ENCODE measurements around the gene RYR2.

Gene RYR2

GRCh38 chr1:237244778-237245177 is 202.8 kb downstream of the RYR2 start:
- H4K20me1 ChIP-seq (ENCODE audit: insufficient read depth, low read length), result no peaks in the 10 kb centered on the region
- H3K9me3 ChIP-seq (ENCODE audit: insufficient read depth, low read length), result no peaks in the 10 kb centered on the region
- peaks cover 10% of the 10 kb centered on the region; the same call in 1 of the 2 replicates for H3K27me3 ChIP-seq (ENCODE audit: low read depth, low read length)

GRCh38 chr1:237247442-237247841 is 205.5 kb downstream of the RYR2 start:
- Histone ChIP-seq H3K27ac (ENCODE audit: low read length) (no peak overlapping the region), H4K20me1 (ENCODE audit: insufficient read depth, low read length) (no peaks in the 10 kb centered on the region), H3K27me3 (ENCODE audit: low read depth, low read length) (peaks cover 16% of the 10 kb centered on the region), H3K36me3 (replicated peaks; ENCODE audit: low read depth, low read length) (no peaks in the 10 kb centered on the region), H3K4me3 (ENCODE audit: low read length) (no peak overlapping the region), H3K4me1 (ENCODE audit: low read length) (no peaks in the 10 kb centered on the region), H3K4me2 (ENCODE audit: low read length) (no peak overlapping the region), H3K9me3 (ENCODE audit: insufficient read depth, low read length) (no peaks in the 10 kb centered on the region), H3K79me2 (ENCODE audit: low read length) (no peaks in the 10 kb centered on the region), H3K9ac (ENCODE audit: low read length) (no peak overlapping the region), H2AFZ (ENCODE audit: low read depth, low read length) (no peak overlapping the region)
- TF ChIP-seq EZH2phosphoT487 (IDR thresholded peaks at IDR 0.05; ENCODE audit: low read depth), result no peak
- no peak for TF ChIP-seq CTCF (IDR thresholded peaks at IDR 0.05; ENCODE audit: low read depth, low read length)

More at GRCh38 chr1:237244778-237245177, 202.8 kb downstream of the RYR2 start:
- H3K4me1 ChIP-seq (ENCODE audit: low read length), result no peaks in the 10 kb centered on the region
- TF ChIP-seq CTCF (IDR thresholded peaks at IDR 0.05; ENCODE audit: low read depth, low read length), result no peak
- TF ChIP-seq EZH2phosphoT487 (IDR thresholded peaks at IDR 0.05; ENCODE audit: low read depth), result no peak
- H3K4me2 ChIP-seq (ENCODE audit: low read length), result no peak overlapping the region
- H3K27ac ChIP-seq (ENCODE audit: low read length), result no peak overlapping the region
- H3K4me3 ChIP-seq (ENCODE audit: low read length), result no peak overlapping the region
- no peaks in the 10 kb centered on the region for H3K79me2 ChIP-seq (ENCODE audit: low read length)
- H3K9ac ChIP-seq (ENCODE audit: low read length), result no peak overlapping the region
- H2AFZ ChIP-seq (ENCODE audit: low read depth, low read length), result no peak overlapping the region
- no peaks in the 10 kb centered on the region for H3K36me3 ChIP-seq (replicated peaks; ENCODE audit: low read depth, low read length)

- Histone ChIP-seq H3K79me2 (ENCODE audit: low read length) (no peaks in the 10 kb centered on the region), H3K4me1 (ENCODE audit: low read length) (no peaks in the 10 kb centered on the region), H3K36me3 (replicated peaks; ENCODE audit: low read depth, low read length) (no peaks in the 10 kb centered on the region), H3K9ac (ENCODE audit: low read length) (no peak overlapping the region), H3K4me2 (ENCODE audit: low read length) (no peak overlapping the region), H2AFZ (ENCODE audit: low read depth, low read length) (no peak overlapping the region), H3K27ac (ENCODE audit: low read length) (no peak overlapping the region), H3K9me3 (ENCODE audit: insufficient read depth, low read length) (no peaks in the 10 kb centered on the region), H3K27me3 (ENCODE audit: low read depth, low read length) (peaks cover 22% of the 10 kb centered on the region), H4K20me1 (ENCODE audit: insufficient read depth, low read length) (no peaks in the 10 kb centered on the region), H3K4me3 (ENCODE audit: low read length) (no peak overlapping the region)
- TF ChIP-seq EZH2phosphoT487 (IDR thresholded peaks at IDR 0.05; ENCODE audit: low read depth), result no peak
Observed at GRCh38 chr1:237249120-237249519, 207.1 kb downstream of the RYR2 start.

GRCh38 chr1:237250055-237250454 is 208.1 kb downstream of the RYR2 start:
- no peaks in the 10 kb centered on the region for H3K4me1 ChIP-seq (ENCODE audit: low read length)
- no peak overlapping the region for H3K4me3 ChIP-seq (ENCODE audit: low read length)
- H3K27me3 ChIP-seq (ENCODE audit: low read depth, low read length), result peaks cover 24% of the 10 kb centered on the region
- TF ChIP-seq EZH2phosphoT487 (IDR thresholded peaks at IDR 0.05; ENCODE audit: low read depth), result no peak
- no peak for TF ChIP-seq CTCF (IDR thresholded peaks at IDR 0.05; ENCODE audit: low read depth, low read length)
- no peaks in the 10 kb centered on the region for H3K36me3 ChIP-seq (replicated peaks; ENCODE audit: low read depth, low read length)
- H3K9ac ChIP-seq (ENCODE audit: low read length), result no peak overlapping the region
- no peaks in the 10 kb centered on the region for H3K9me3 ChIP-seq (ENCODE audit: insufficient read depth, low read length)
- H3K4me2 ChIP-seq (ENCODE audit: low read length), result no peak overlapping the region
- no peak overlapping the region for H2AFZ ChIP-seq (ENCODE audit: low read depth, low read length)
- no peaks in the 10 kb centered on the region for H3K79me2 ChIP-seq (ENCODE audit: low read length)
- no peak overlapping the region for H3K27ac ChIP-seq (ENCODE audit: low read length)
- no peaks in the 10 kb centered on the region for H4K20me1 ChIP-seq (ENCODE audit: insufficient read depth, low read length)

GRCh38 chr1:237255071-237255470 is 213.1 kb downstream of the RYR2 start:
- H3K27ac ChIP-seq (ENCODE audit: low read length), result no peak overlapping the region

More at GRCh38 chr1:237255071-237255470, 213.1 kb downstream of the RYR2 start:
- Histone ChIP-seq H4K20me1 (ENCODE audit: insufficient read depth, low read length) (no peaks in the 10 kb centered on the region), H3K27me3 (ENCODE audit: low read depth, low read length) (peaks cover 25% of the 10 kb centered on the region), H2AFZ (ENCODE audit: low read depth, low read length) (no peak overlapping the region), H3K9ac (ENCODE audit: low read length) (no peak overlapping the region), H3K4me2 (ENCODE audit: low read length) (no peak overlapping the region), H3K9me3 (ENCODE audit: insufficient read depth, low read length) (no peaks in the 10 kb centered on the region), H3K79me2 (ENCODE audit: low read length) (no peaks in the 10 kb centered on the region), H3K4me1 (ENCODE audit: low read length) (no peaks in the 10 kb centered on the region), H3K36me3 (replicated peaks; ENCODE audit: low read depth, low read length) (no peaks in the 10 kb centered on the region), H3K4me3 (ENCODE audit: low read length) (no peak overlapping the region)
- TF ChIP-seq CTCF (IDR thresholded peaks at IDR 0.05; ENCODE audit: low read depth, low read length) (no peak), EZH2phosphoT487 (IDR thresholded peaks at IDR 0.05; ENCODE audit: low read depth) (no peak)

Measured in OCI-LY3 (cell line).